DOHH2 (cell line): ENCODE measurements around the gene PRR16.

Source experiments
- CTCF ChIP-seq: fragments of 200-600 bp; sonication (generic); IDR thresholded peaks from one replicate; pipeline ENCODE4 v1.5.1; 2014; ENCODE audit warnings: antibody characterized with exemption, mild to moderate bottlenecking, low read depth, low read length; ENCODE audit not compliant: poor library complexity, severe bottlenecking
- EZH2phosphoT487 ChIP-seq: fragments of 200-600 bp; sonication (generic); IDR thresholded peaks from 2 replicates; pipeline ENCODE4 v1.6.1; 2017; ENCODE audit warnings: borderline replicate concordance, mild to moderate bottlenecking, antibody characterized with exemption, low read length, moderate library complexity, mixed read lengths

DNA sequence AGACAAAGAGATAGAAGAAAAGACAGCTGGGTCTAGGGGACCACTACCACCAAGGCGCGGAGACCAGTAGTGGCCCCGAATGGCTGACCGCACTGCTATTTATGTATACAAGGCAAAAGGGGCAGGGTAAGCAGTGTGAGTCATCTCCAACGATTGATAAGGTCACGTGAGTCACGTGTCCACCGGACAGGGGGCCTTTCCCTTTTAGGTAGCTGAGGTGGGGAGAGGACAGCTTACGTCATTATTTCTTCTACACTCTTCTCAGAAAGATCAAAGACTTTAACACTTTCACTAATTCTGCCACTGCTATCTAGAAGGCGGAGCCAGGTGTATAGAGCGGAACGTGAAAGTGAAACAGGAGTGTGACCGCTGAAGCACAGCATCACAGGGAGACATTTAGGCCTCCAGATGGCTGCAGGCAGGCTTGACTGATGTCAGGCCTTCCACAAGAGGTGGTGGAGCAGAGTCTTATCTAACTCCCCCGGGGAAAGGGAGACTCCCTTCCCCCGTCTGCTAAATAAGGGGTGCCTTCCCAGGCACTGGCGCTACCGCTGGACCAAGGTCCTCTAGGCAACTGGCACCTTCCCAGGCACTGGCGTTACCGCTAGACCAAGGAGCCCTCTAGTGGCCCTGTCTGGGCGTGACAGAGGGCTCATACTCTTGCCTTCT is 6.1 kb upstream of the PRR16 start:
- TF ChIP-seq CTCF = peak; percentile 69
- TF ChIP-seq EZH2phosphoT487 = no peak
